HepG2 (cell line): ENCODE data around the gene CFAP99. TPM values are rescaled to one million over a fixed set of nuclear protein-coding genes. Genes with fewer than 3 reads are reported as not detected.

ENCODE experiments used
- ATAC-seq: fragments of 200-7000 bp; cut with Tn5 transposase; 3 replicates; pipeline ENCODE4 v1.9.1; 2020; ENCODE audit warnings: mild to moderate bottlenecking, moderate library complexity
- BruUV-seq: library from RNA; stranded (reverse); fragments of 400-500 nt; replicated peaks from 2 replicates; lab custom pipeline; 2021; lab: Mats Ljungman, UMichigan
- CTCF ChIA-PET: fragments of 300-600 bp; formaldehyde crosslinking; extraction: SDS; loops from one replicate; lab custom pipeline; 2021; ENCODE audit warnings: low total read pairs, inconsistent platforms, low intra/inter-chr PET ratio; lab: Yijun Ruan, JAX
- POLR2A ChIA-PET: fragments of 350-600 bp; sonication (Branson Sonifier 250); formaldehyde crosslinking; loops from one replicate; lab custom pipeline; 2020; ENCODE audit warnings: antibody characterized with exemption, inconsistent platforms; lab: Yijun Ruan, JAX
- DNase-seq: peaks from one replicate; pipeline ENCODE4 v3.0.0-alpha.2; 2015; ENCODE audit warnings: low spot score
- FAIRE-seq: peaks from 3 replicates; lab custom pipeline; 2011; peaks lifted over from hg19 to GRCh38; lab: Jason Lieb, UNC
- H2AFZ ChIP-seq: one replicate; pipeline ENCODE4 v1.6.1; 2011; ENCODE audit warnings: low read length, inconsistent platforms
- H3K27ac ChIP-seq: fragments of 300-600 bp; 3 replicates; pipeline ENCODE4 v1.8.0; 2011; ENCODE audit warnings: mixed run types, mild to moderate bottlenecking, mixed read lengths, low read length, inconsistent platforms; ENCODE audit not compliant: insufficient read depth; ENCODE audit errors: extremely low read length
- H3K27me3 ChIP-seq, 2 experiments: fragments of 200-600 bp in 1 of 2; 2 replicates in 1 of 2; 3 replicates in 1 of 2; pipeline versions ENCODE4 v1.6.0 to v1.8.0; 2011; ENCODE audit warnings: low read length in 2 of 2, mild to moderate bottlenecking in 2 of 2, moderate library complexity in 2 of 2, inconsistent platforms in 1 of 2; ENCODE audit not compliant: insufficient read depth in 2 of 2, control insufficient read depth in 1 of 2
- H3K36me3 ChIP-seq, 2 experiments: fragments of 200-600 bp in 1 of 2; replicated peaks in 1 of 2; 2 replicates in 1 of 2; 3 replicates in 1 of 2; pipeline versions ENCODE4 v1.5.1 to v1.8.0; 2011; ENCODE audit warnings: low read length in 2 of 2, inconsistent platforms in 1 of 2; ENCODE audit not compliant: insufficient read depth in 2 of 2, control insufficient read depth in 1 of 2
- H3K4me1 ChIP-seq: 2 replicates; pipeline ENCODE4 v1.5.1; 2012; ENCODE audit warnings: low read length, inconsistent platforms; ENCODE audit not compliant: insufficient read depth
- H3K4me2 ChIP-seq: 2 replicates; pipeline ENCODE4 v1.6.0; 2011; ENCODE audit warnings: low read depth, low read length, inconsistent platforms
- H3K4me3 ChIP-seq, 3 experiments: fragments of 200-600 bp in 1 of 3; sonication (generic), shearing (Covaris generic) in 1 of 3; replicated peaks in 1 of 3; 2 replicates each; pipeline ENCODE4 v1.5.1; 2011 to 2016; ENCODE audit warnings: low read length in 3 of 3, inconsistent platforms in 2 of 3, low read depth in 2 of 3, mild to moderate bottlenecking in 2 of 3, control low read depth in 1 of 3, mixed read lengths in 1 of 3; ENCODE audit not compliant: insufficient read depth in 1 of 3
- H3K79me2 ChIP-seq: one replicate; pipeline ENCODE4 v1.6.1; 2011; ENCODE audit warnings: low read length, inconsistent platforms; ENCODE audit not compliant: insufficient read depth
- H3K9ac ChIP-seq: 2 replicates; pipeline ENCODE4 v1.6.0; 2011; ENCODE audit warnings: mild to moderate bottlenecking, low read depth, low read length, inconsistent platforms; ENCODE audit not compliant: insufficient read depth
- H3K9me3 ChIP-seq: 2 replicates; pipeline ENCODE4 v1.5.1; 2012; ENCODE audit warnings: mild to moderate bottlenecking, low read length
- H4K20me1 ChIP-seq: 2 replicates; pipeline ENCODE4 v1.6.0; 2011; ENCODE audit warnings: inconsistent platforms, mild to moderate bottlenecking, low read length, moderate library complexity; ENCODE audit not compliant: insufficient read depth
- CHD4 ChIP-seq: fragments of 200-600 bp; sonication (generic); IDR thresholded peaks from 2 replicates; pipeline ENCODE4 v1.7.0; 2017; ENCODE audit warnings: mild to moderate bottlenecking, low read length, borderline replicate concordance
- FOXO1 ChIP-seq: sonication (generic); formaldehyde crosslinking; IDR thresholded peaks from 2 replicates; pipeline ENCODE4 v1.4.0; 2020; ENCODE audit warnings: missing genetic modification reagents
- NFE2L1 ChIP-seq: sonication (generic); formaldehyde crosslinking; IDR thresholded peaks from 2 replicates; pipeline ENCODE4 v1.4.0; 2020; ENCODE audit warnings: missing genetic modification reagents, mild to moderate bottlenecking, borderline replicate concordance
- NR3C1 ChIP-seq: sonication (generic); formaldehyde crosslinking; IDR thresholded peaks from 2 replicates; pipeline ENCODE4 v1.4.0; 2020; ENCODE audit warnings: missing genetic modification reagents
- PHF21A ChIP-seq: sonication (generic); formaldehyde crosslinking; IDR thresholded peaks from 2 replicates; pipeline ENCODE4 v1.5.0; 2020; ENCODE audit warnings: mild to moderate bottlenecking, missing genetic modification reagents
- SNAPC5 ChIP-seq: sonication (generic); formaldehyde crosslinking; IDR thresholded peaks from 2 replicates; pipeline ENCODE4 v1.8.1; 2023; ENCODE audit warnings: mild to moderate bottlenecking, missing genetic modification reagents, borderline replicate concordance
- YEATS4 ChIP-seq: sonication (generic); formaldehyde crosslinking; IDR thresholded peaks from 2 replicates; pipeline ENCODE4 v1.4.0; 2020; ENCODE audit warnings: missing genetic modification reagents, borderline replicate concordance
- ZNF160 ChIP-seq: sonication (generic); formaldehyde crosslinking; IDR thresholded peaks from 2 replicates; pipeline ENCODE4 v1.8.0; 2022; ENCODE audit warnings: mild to moderate bottlenecking, inconsistent platforms, missing genetic modification reagents
- ZNF274 ChIP-seq: sonication (generic); formaldehyde crosslinking; IDR thresholded peaks from 2 replicates; pipeline ENCODE4 v1.5.1; 2020; ENCODE audit warnings: mild to moderate bottlenecking, missing genetic modification reagents
- ZNF432 ChIP-seq: sonication (generic); formaldehyde crosslinking; IDR thresholded peaks from 2 replicates; pipeline ENCODE4 v1.5.0; 2020; ENCODE audit warnings: missing genetic modification reagents, mild to moderate bottlenecking, borderline replicate concordance
- ZNF800 ChIP-seq: sonication (generic); formaldehyde crosslinking; IDR thresholded peaks from 2 replicates; pipeline ENCODE4 v1.4.0; 2020; ENCODE audit warnings: missing genetic modification reagents
- WGBS: methylation state at CpG from one replicate; pipeline ENCODE4 v1.1.6; 2017; ENCODE audit warnings: low lambda C conversion rate; 5-methylcytosine and 5-hydroxymethylcytosine counted together
- in situ Hi-C: cut with HindIII; loops from 2 replicates; pipeline ENCODE4 v1.10.0; 2017; ENCODE audit warnings: low pct_unique_long_range_greater_than_20kb; ENCODE audit not compliant: extremely low pct_ligation_motif_present
- intact Hi-C: fragments of 100-400 bp; cut with micrococcal nuclease; formaldehyde crosslinking; loops from one replicate; pipeline ENCODE4 v1.10.0; 2022; ENCODE audit not compliant: unreplicated experiment
- polyA plus RNA-seq, 8 experiments: library from polyadenylated mRNA; depleted of rRNA in 3 of 8; stranded (reverse) in 7 of 8; unstranded in 1 of 8; fragments of >200 nt; fragmentation: Illumina TruSeq in 4 of 8; extraction: Trizol in 4 of 8; gene quantifications; 2 replicates each; pipeline versions ENCODE4 v1.2.1 to v1.2.3, GENCODE V29; 2011 to 2016; ENCODE audit warnings: low read depth in 4 of 8, missing spikeins in 1 of 8, mixed read lengths in 1 of 8; ENCODE audit not compliant: insufficient read depth in 1 of 8
- total RNA-seq, 5 experiments: library from RNA; depleted of rRNA; stranded (reverse); fragments of >200 nt; fragmentation: Illumina TruSeq; extraction: Trizol; gene quantifications; 2 replicates each; pipeline ENCODE4 v1.2.3, GENCODE V29; 2016; ENCODE audit warnings: low read depth in 1 of 5

Gene CFAP99
- total and polyA plus RNA-seq, 2 of the 13 experiments (the other 11 are each of a cell fraction or from before 2014, with no cell fraction given) = not detected

- in situ Hi-C loops = no loop called here
- no peak for ATAC-seq
- WGBS = 55% methylated on average over 7 of the region's 9 CpGs
- no peaks in the 10 kb centered on the region for H4K20me1 ChIP-seq
- POLR2A ChIA-PET = no interaction called here
- peaks cover 22% of the 10 kb centered on the region for H3K4me1 ChIP-seq
- intact Hi-C loops = no loop called here
- H3K79me2 ChIP-seq = no peaks in the 10 kb centered on the region
- H3K36me3 ChIP-seq = no peaks in the 10 kb centered on the region
- H3K4me2 ChIP-seq = no peak overlapping the region
- H2AFZ ChIP-seq = no peak overlapping the region
- H3K27me3 ChIP-seq = peaks cover 15 to 88% of the 10 kb centered on the region in 2 experiments; a peak in 4 of 5 replicates
- DNase-seq = no peak
- no peaks in the 10 kb centered on the region for H3K9me3 ChIP-seq
- BruUV-seq = no TSS peak
- FAIRE-seq = no peak
- no peak overlapping the region for H3K9ac ChIP-seq
- TF ChIP-seq CHD4 (no peak), ZNF160 (CRISPR knock-in tag) (no peak), FOXO1 (CRISPR knock-in tag) (no peak), YEATS4 (no peak), NR3C1 (no peak), ZNF800 (CRISPR knock-in tag) (no peak), ZNF432 (CRISPR knock-in tag) (no peak), NFE2L1 (CRISPR knock-in tag) (no peak), ZNF274 (CRISPR knock-in tag) (no peak), SNAPC5 (no peak), PHF21A (CRISPR knock-in tag) (no peak)
- TF ChIP-seq, all 625 proteins: peak for 0
- no peak overlapping the region for H3K4me3 ChIP-seq
- CTCF ChIA-PET = no interaction called here
- H3K27ac ChIP-seq = no peak overlapping the region
Measured at GRCh38 chr4:2388429-2389182, 30.1 kb upstream of the CFAP99 start.
